Stimulated activated CD8-positive, alpha-beta memory T cell treated with anti-CD3 and anti-CD28 coated beads, Interleukin-2, amount 100 ng/mL, for 48 hours (primary cell): ENCODE measurements around the gene ITGAL.
A peak's percentile ranks its signal among the peaks of the same experiment; 100 is the strongest.

Experiments used
- DNase-seq, 2 donors: peaks; one replicate each; pipeline ENCODE4 v3.0.0-alpha.2; 2020; ENCODE audit warnings: low read depth in 2 of 2

ITGAL gene

GRCh38 chr16:30567160-30567990 is 94.8 kb downstream of the ITGAL start:
- no peak for DNase-seq

GRCh38 chr16:30567991-30568638 is 95.6 kb downstream of the ITGAL start:
- DNase-seq: no peak

GRCh38 chr16:30569281-30569680 is 96.7 kb downstream of the ITGAL start:
- no peak for DNase-seq

- no peak for DNase-seq
Observed at GRCh38 chr16:30569746-30570635, 97.4 kb downstream of the ITGAL start.

- no peak for DNase-seq
Observed at GRCh38 chr16:30570636-30571444, 98.3 kb downstream of the ITGAL start.

- DNase-seq: peak; percentile 84 to 89
Observed at GRCh38 chr16:30571445-30572322, 99.1 kb downstream of the ITGAL start, which contains the start of gene ZNF688. Gene ZNF688 (minus strand): TSS chr16:30571714. CDS start chr16:30571629, 85 bp downstream.
